ENCODE data around the gene WDFY4.

- TF ChIP-seq POLR2AphosphoS5 (IDR thresholded peaks at IDR 0.05; ENCODE audit: low read depth, low read length) (no peak), CTCF (IDR thresholded peaks at IDR 0.05) (no peak), REST (IDR thresholded peaks at IDR 0.05; ENCODE audit: insufficient read depth in 1 of 2, low read depth in 2 of 2, low read length in 1 of 2) (no peak), TCF7L2 (IDR thresholded peaks at IDR 0.05; ENCODE audit: low read depth, low read length) (no peak)
Measured at GRCh38 chr10:49001870-49002672, 317.4 kb downstream of the WDFY4 start.
